ENCODE data around the gene ARHGAP40.

DNA sequence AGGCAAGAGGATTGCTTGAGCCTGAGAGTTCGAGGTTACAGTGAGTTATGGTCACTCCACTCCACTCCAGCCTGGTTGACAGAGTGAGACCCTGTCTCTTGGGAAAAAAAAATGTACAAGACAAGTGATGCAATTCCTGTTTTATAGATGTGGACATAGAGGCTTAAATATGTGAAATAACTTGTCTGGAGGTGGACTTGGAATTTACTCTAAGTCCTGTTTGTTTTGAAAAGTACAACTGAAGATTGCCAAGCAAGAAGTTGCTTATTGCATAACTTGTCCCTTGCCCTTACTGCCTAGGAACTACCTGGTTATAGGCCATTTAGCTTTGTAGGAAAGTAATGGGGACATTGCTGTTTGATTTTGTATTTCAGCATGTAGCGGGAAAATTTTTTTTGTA, 46.6 kb upstream of the ARHGAP40 start:
- TF ChIP-seq CTCF (conservative IDR thresholded peaks at IDR 0.05), result no peak
- no peak for TF ChIP-seq ZFX (IDR thresholded peaks at IDR 0.05)
